ENCODE data around the gene CCDC14. TPM values are rescaled to one million over a fixed set of nuclear protein-coding genes. Genes with fewer than 3 reads are reported as not detected.

CCDC14 gene
- polyA plus RNA-seq, 1 donor (not counting 4 experiments of a cell fraction or from before 2014, with no cell fraction given) = 50.5 TPM

- Histone ChIP-seq H2AFZ (ENCODE audit: control insufficient read depth, low read length) (no peak overlapping the region), H3K4me3 (ENCODE audit: control insufficient read depth in 2 of 3, extremely low read depth in 1 of 3, insufficient read depth in 2 of 3, low read depth in 1 of 3, low read length in 3 of 3) (no peak overlapping the region), H3K27me3 (ENCODE audit: control insufficient read depth, extremely low read depth, insufficient read depth, low read length) (no peaks in the 10 kb centered on the region), H3K27ac (ENCODE audit: control insufficient read depth, insufficient read depth, low read length) (no peak overlapping the region), H3K9me1 (ENCODE audit: control insufficient read depth, extremely low read depth, insufficient read depth, low read length) (no peaks in the 10 kb centered on the region), H4K20me1 (ENCODE audit: control insufficient read depth, extremely low read depth, insufficient read depth, low read length) (no peaks in the 10 kb centered on the region), H3K36me3 (ENCODE audit: control insufficient read depth in 2 of 2, extremely low read depth in 1 of 2, insufficient read depth in 2 of 2, low read length in 2 of 2) (no peaks in the 10 kb centered on the region), H3K4me1 (ENCODE audit: control insufficient read depth, extremely low read depth, insufficient read depth, low read length) (peaks cover 4% of the 10 kb centered on the region), H3K4me2 (ENCODE audit: control insufficient read depth, extremely low read depth, insufficient read depth, low read depth, low read length) (no peak overlapping the region), H3K9ac (ENCODE audit: control insufficient read depth, extremely low read depth, insufficient read depth, low read length) (no peak overlapping the region), H3K79me2 (ENCODE audit: control insufficient read depth, insufficient read depth, low read length) (no peaks in the 10 kb centered on the region), H3K9me3 (ENCODE audit: control insufficient read depth, low read depth, low read length) (no peaks in the 10 kb centered on the region)
- dilution Hi-C loops (cut with MboI; ENCODE audit: extremely low pct_ligation_motif_present, low sequenced_read_pairs) = no loop called here
- TF ChIP-seq EZH2 (IDR thresholded peaks at IDR 0.05; ENCODE audit: low read length) = no peak
- no peak for TF ChIP-seq CTCF (optimal IDR thresholded peaks at IDR 0.05 in 1 of 3, IDR thresholded peaks at IDR 0.05 in 1 of 3, conservative IDR thresholded peaks at IDR 0.05 in 1 of 3; ENCODE audit: extremely low read depth in 1 of 3, insufficient read depth in 2 of 3, low read length in 3 of 3)
- peak; percentile 58 for FAIRE-seq
- DNase-seq (ENCODE audit: low read depth, low spot score) = no peak
Observed at GRCh38 chr3:123899300-123899865, 61.6 kb downstream of the CCDC14 start.

GRCh38 chr3:123893012-123893411 lies 68.0 kb downstream of the CCDC14 start:
- Histone ChIP-seq H3K9me1 (ENCODE audit: control insufficient read depth, extremely low read depth, insufficient read depth, low read length) (no peaks in the 10 kb centered on the region), H3K4me1 (ENCODE audit: control insufficient read depth, extremely low read depth, insufficient read depth, low read length) (no peaks in the 10 kb centered on the region), H3K9ac (ENCODE audit: control insufficient read depth, extremely low read depth, insufficient read depth, low read length) (no peak overlapping the region), H2AFZ (ENCODE audit: control insufficient read depth, low read length) (no peak overlapping the region), H3K9me3 (ENCODE audit: control insufficient read depth, low read depth, low read length) (peaks cover 3% of the 10 kb centered on the region), H3K4me3 (ENCODE audit: control insufficient read depth in 2 of 3, extremely low read depth in 1 of 3, insufficient read depth in 2 of 3, low read depth in 1 of 3, low read length in 3 of 3) (no peak overlapping the region), H3K79me2 (ENCODE audit: control insufficient read depth, insufficient read depth, low read length) (no peaks in the 10 kb centered on the region), H3K4me2 (ENCODE audit: control insufficient read depth, extremely low read depth, insufficient read depth, low read depth, low read length) (no peak overlapping the region), H3K36me3 (ENCODE audit: control insufficient read depth in 2 of 2, extremely low read depth in 1 of 2, insufficient read depth in 2 of 2, low read length in 2 of 2) (no peaks in the 10 kb centered on the region), H4K20me1 (ENCODE audit: control insufficient read depth, extremely low read depth, insufficient read depth, low read length) (no peaks in the 10 kb centered on the region), H3K27me3 (ENCODE audit: control insufficient read depth, extremely low read depth, insufficient read depth, low read length) (no peaks in the 10 kb centered on the region), H3K27ac (ENCODE audit: control insufficient read depth, insufficient read depth, low read length) (no peak overlapping the region)
- dilution Hi-C loops (cut with MboI; ENCODE audit: extremely low pct_ligation_motif_present, low sequenced_read_pairs) = no loop called here
- DNase-seq (ENCODE audit: low read depth, low spot score) (no peak), FAIRE-seq (no peak)
- no peak for TF ChIP-seq CTCF (optimal IDR thresholded peaks at IDR 0.05 in 1 of 3, IDR thresholded peaks at IDR 0.05 in 1 of 3, conservative IDR thresholded peaks at IDR 0.05 in 1 of 3; ENCODE audit: extremely low read depth in 1 of 3, insufficient read depth in 2 of 3, low read length in 3 of 3)
